CD8-positive, alpha-beta memory T cell (primary cell): ENCODE measurements around the gene SLC35A4. TPM values are rescaled to one million over a fixed set of nuclear protein-coding genes. Genes with fewer than 3 reads are reported as not detected.

Experiments
- CTCF ChIA-PET: fragments of 350-600 bp; sonication (Branson Sonifier 250); formaldehyde crosslinking; loops from one replicate; lab custom pipeline; 2021; ENCODE audit warnings: antibody characterized with exemption; lab: Charles Lee
- POLR2A ChIA-PET: fragments of 350-600 bp; sonication (Branson Sonifier 250); formaldehyde crosslinking; loops from one replicate; lab custom pipeline; 2021; ENCODE audit warnings: antibody characterized with exemption; lab: Charles Lee
- DNase-seq, 5 donors: peaks; one replicate each; pipeline versions ENCODE4 v3.0.0 to v3.0.0-alpha.2; 2020 to 2022; ENCODE audit warnings: mixed read lengths in 1 of 5
- H3K27ac ChIP-seq: one replicate; pipeline ENCODE4 v1.7.0; 2013; ENCODE audit warnings: low read depth, mild to moderate bottlenecking, low read length, moderate library complexity
- H3K27me3 ChIP-seq: 2 replicates; pipeline ENCODE4 v1.7.0; 2013; ENCODE audit warnings: low read length, mild to moderate bottlenecking; ENCODE audit not compliant: insufficient read depth, poor library complexity, severe bottlenecking
- H3K36me3 ChIP-seq: 2 replicates; pipeline ENCODE4 v1.7.0; 2013; ENCODE audit warnings: mild to moderate bottlenecking, low read length, moderate library complexity; ENCODE audit not compliant: insufficient read depth
- H3K4me1 ChIP-seq: 2 replicates; pipeline ENCODE4 v1.7.0; 2013; ENCODE audit warnings: mild to moderate bottlenecking, low read length, moderate library complexity; ENCODE audit not compliant: insufficient read depth
- H3K4me3 ChIP-seq: 2 replicates; pipeline ENCODE4 v1.7.0; 2013; ENCODE audit warnings: mild to moderate bottlenecking, low read length
- H3K9me3 ChIP-seq: 2 replicates; pipeline ENCODE4 v1.7.0; 2013; ENCODE audit warnings: mild to moderate bottlenecking, low read length
- H3K27ac Mint-ChIP-seq, 8 donors: one replicate each; pipeline ENCODE4 v1.8.0; 2020 to 2021; ENCODE audit warnings: mixed read lengths in 8 of 8, mild to moderate bottlenecking in 6 of 8, inconsistent platforms in 3 of 8, moderate library complexity in 3 of 8
- H3K27me3 Mint-ChIP-seq, 2 donors: one replicate each; pipeline ENCODE4 v1.8.0; 2020 to 2021; ENCODE audit warnings: mixed read lengths in 2 of 2, mild to moderate bottlenecking in 1 of 2, moderate library complexity in 1 of 2
- H3K36me3 Mint-ChIP-seq, 3 donors: one replicate each; pipeline ENCODE4 v1.8.0; 2020 to 2021; ENCODE audit warnings: mixed read lengths in 3 of 3, inconsistent platforms in 1 of 3, mild to moderate bottlenecking in 1 of 3
- H3K4me1 Mint-ChIP-seq, 3 donors: one replicate each; pipeline ENCODE4 v1.8.0; 2020 to 2021; ENCODE audit warnings: mixed read lengths in 3 of 3, inconsistent platforms in 1 of 3, mild to moderate bottlenecking in 1 of 3
- H3K4me3 Mint-ChIP-seq, 7 donors: one replicate each; pipeline ENCODE4 v1.8.0; 2020 to 2021; ENCODE audit warnings: mixed read lengths in 7 of 7, mild to moderate bottlenecking in 6 of 7, moderate library complexity in 4 of 7, inconsistent platforms in 2 of 7
- H3K9me3 Mint-ChIP-seq, 5 donors: one replicate each; pipeline ENCODE4 v1.8.0; 2020 to 2022; ENCODE audit warnings: mixed read lengths in 5 of 5, mild to moderate bottlenecking in 3 of 5, moderate library complexity in 2 of 5, inconsistent platforms in 1 of 5
- polyA plus RNA-seq: library from polyadenylated mRNA; unstranded; fragments of 300-500 nt; fragmentation: Illumina TruSeq; gene quantifications from one replicate; pipeline ENCODE4 v1.2.3, GENCODE V29; 2021
- total RNA-seq, 2 experiments: library from RNA; stranded (reverse); gene quantifications; one replicate each; pipeline ENCODE4 v1.2.3, GENCODE V29; 2021

SLC35A4 gene
- total and polyA plus RNA-seq, 3 experiments from 2014 or later = 105 to 126 (median 120) TPM

DNA sequence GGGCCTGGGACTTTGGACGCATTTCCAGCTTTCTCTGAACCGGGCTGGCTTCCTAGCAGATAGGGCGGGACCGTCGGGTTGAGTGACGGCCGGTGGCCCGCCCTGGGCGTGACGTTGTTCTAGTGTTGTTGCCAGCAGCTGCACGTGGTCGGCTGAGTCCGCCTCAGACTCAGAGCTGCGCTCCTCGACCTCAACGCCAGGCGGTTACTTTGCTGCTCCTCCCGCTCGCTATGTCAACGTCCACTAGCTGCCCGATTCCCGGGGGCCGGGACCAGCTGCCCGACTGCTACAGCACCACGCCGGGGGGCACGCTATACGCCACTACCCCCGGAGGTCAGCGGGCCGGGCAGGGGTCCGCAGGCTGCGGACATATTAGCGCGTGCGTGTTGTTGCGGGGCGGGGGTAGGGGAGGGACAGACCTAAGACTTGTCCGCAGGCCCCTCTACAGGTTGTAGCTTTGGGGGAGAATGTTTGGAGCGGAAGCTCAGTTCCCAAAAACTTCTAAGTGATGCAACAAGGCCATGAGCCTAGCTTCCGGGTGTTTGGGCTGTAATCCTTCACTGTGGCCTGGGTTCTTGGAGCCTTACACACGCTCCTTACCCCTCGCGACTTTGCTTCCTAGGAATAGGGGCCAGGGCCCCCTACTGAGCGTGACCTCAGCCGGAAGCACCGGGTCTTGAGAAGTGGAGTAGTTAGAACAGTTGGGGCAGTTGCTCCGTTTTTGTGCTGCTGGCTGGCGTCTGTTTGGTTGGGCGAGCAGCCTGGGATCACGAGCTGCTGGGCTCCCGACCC lies 16.9 kb upstream of the SLC35A4 start, which contains the start of gene EIF4EBP3:
EIF4EBP3 (plus strand) TSS at position 155 of the 792 bp plus-strand sequence; CDS start at position 231, 76 bp downstream.
- H3K27me3 Mint-ChIP-seq = no peaks in the 10 kb centered on the region
- Histone ChIP-seq H3K4me1 (peaks cover 32% of the 10 kb centered on the region), H3K27ac (peak within 1 kb of the TSS; percentile 66), H3K9me3 (no peaks in the 10 kb centered on the region), H3K27me3 (no peaks in the 10 kb centered on the region), H3K4me3 (peak within 1 kb of the TSS; percentile 70), H3K36me3 (peaks cover 11% of the 10 kb centered on the region)
- peaks cover 0 to 55% (median 15%) of the 10 kb centered on the region in 3 donors for H3K36me3 Mint-ChIP-seq
- H3K4me1 Mint-ChIP-seq = peaks cover 21 to 39% (median 33%) of the 10 kb centered on the region in 3 donors
- H3K4me3 Mint-ChIP-seq = peak within 1 kb of the TSS; percentile 80 to 88 (median 84)
- no peaks in the 10 kb centered on the region for H3K9me3 Mint-ChIP-seq
- DNase-seq = peak; percentile 78 to 91 (median 82)
- ChIA-PET CTCF (interaction anchor here (0.9 to 3.6 kb wide), 22 partner anchors 8 to 172 kb away, joined by 3 to 34 read pairs (median 6); partner anchors contain the start of genes ANKHD1, CD14, HARS1 and HARS2), POLR2A (interaction anchor here (0.7 to 3.1 kb wide), 9 partner anchors 9 to 146 kb away, joined by 3 to 29 read pairs (median 6); partner anchors contain the start of genes ANKHD1, APBB3, CD14 and IK)
- peak within 1 kb of the TSS; percentile 87 to 95 (median 94) for H3K27ac Mint-ChIP-seq

DNA sequence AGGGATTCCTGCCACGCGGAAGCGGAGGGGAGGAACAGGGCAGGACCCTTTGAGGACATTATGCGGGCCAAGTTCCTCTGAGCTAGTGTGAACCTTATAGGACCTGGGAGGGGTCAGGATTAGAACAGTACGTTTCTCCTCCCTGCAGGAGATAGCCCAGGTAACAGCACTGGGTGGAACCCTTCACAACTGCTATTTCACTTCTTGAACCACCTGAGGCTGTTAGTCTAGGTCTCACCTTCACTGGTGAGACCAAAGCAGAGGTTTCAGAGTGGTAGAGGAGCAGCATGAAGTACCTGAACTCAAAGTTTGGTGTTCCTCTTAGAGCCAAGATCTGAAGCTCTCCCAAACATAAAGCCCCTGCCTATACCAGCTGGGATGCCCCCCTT lies 16.3 kb upstream of the SLC35A4 start:
- peaks cover 11% of the 10 kb centered on the region for H3K36me3 ChIP-seq
- ChIA-PET CTCF (interaction anchor here (0.9 to 3.6 kb wide), 16 partner anchors 10 to 172 kb away, joined by 3 to 34 read pairs (median 6); partner anchors contain the start of genes ANKHD1, CD14, SRA1 and TMCO6), POLR2A (interaction anchor here (0.8 to 3.1 kb wide), 5 partner anchors 9 to 147 kb away, joined by 3 to 29 read pairs (median 12); partner anchors contain the start of genes ANKHD1, APBB3, SLC35A4 and SRA1)
- H3K27ac ChIP-seq = peak overlapping the region; percentile 66
- peaks cover 32% of the 10 kb centered on the region for H3K4me1 ChIP-seq
- no peak for DNase-seq
- Mint-ChIP-seq H3K27ac (peak overlapping the region; percentile 87 to 95 (median 94)), H3K4me3 (peak overlapping the region; percentile 80 to 88 (median 84)), H3K4me1 (peaks cover 27 to 45% (median 39%) of the 10 kb centered on the region in 3 donors), H3K36me3 (peaks cover 0 to 57% (median 15%) of the 10 kb centered on the region in 3 donors), H3K27me3 (no peaks in the 10 kb centered on the region), H3K9me3 (no peaks in the 10 kb centered on the region)
- no peaks in the 10 kb centered on the region for H3K9me3 ChIP-seq
- peak overlapping the region; percentile 70 for H3K4me3 ChIP-seq
- H3K27me3 ChIP-seq = no peaks in the 10 kb centered on the region

DNA sequence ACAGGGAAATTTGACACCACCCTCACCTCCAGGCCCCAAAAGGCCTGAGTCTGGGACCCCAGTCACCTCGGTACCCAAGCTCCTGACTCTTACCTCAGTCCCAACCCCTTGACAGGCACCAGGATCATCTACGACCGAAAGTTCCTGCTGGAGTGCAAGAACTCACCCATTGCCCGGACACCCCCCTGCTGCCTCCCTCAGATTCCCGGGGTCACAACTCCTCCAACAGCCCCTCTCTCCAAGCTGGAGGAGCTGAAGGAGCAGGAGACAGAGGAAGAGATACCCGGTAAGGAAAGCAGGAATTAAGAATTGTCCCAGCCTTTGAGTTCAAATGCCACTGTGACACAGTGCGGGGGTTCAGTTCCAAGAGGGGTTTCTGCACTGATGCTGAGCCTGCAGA lies 15.8 kb upstream of the SLC35A4 start:
- Mint-ChIP-seq H3K9me3 (no peaks in the 10 kb centered on the region), H3K4me1 (peaks cover 32 to 50% (median 44%) of the 10 kb centered on the region in 3 donors), H3K27ac (peak overlapping the region; percentile 87 to 95 (median 94)), H3K4me3 (peak overlapping the region in 6 of 7 donors; percentile 48 to 86 (median 68)), H3K36me3 (peaks cover 0 to 58% (median 15%) of the 10 kb centered on the region in 3 donors), H3K27me3 (no peaks in the 10 kb centered on the region)
- Histone ChIP-seq H3K27me3 (no peaks in the 10 kb centered on the region), H3K27ac (no peak overlapping the region), H3K4me1 (peaks cover 32% of the 10 kb centered on the region), H3K9me3 (no peaks in the 10 kb centered on the region), H3K36me3 (peaks cover 11% of the 10 kb centered on the region), H3K4me3 (no peak overlapping the region)
- POLR2A ChIA-PET = interaction anchor here (1.3 to 3.1 kb wide), 3 partner anchors 8 to 16 kb away, joined by 3 to 29 read pairs (median 12); partner anchors contain the start of genes APBB3, SLC35A4 and SRA1
- DNase-seq = no peak
- CTCF ChIA-PET = interaction anchor here (1.2 to 3.6 kb wide), 9 partner anchors 10 to 171 kb away, joined by 5 to 34 read pairs (median 9); partner anchors contain the start of genes CD14, SRA1 and TMCO6

DNA sequence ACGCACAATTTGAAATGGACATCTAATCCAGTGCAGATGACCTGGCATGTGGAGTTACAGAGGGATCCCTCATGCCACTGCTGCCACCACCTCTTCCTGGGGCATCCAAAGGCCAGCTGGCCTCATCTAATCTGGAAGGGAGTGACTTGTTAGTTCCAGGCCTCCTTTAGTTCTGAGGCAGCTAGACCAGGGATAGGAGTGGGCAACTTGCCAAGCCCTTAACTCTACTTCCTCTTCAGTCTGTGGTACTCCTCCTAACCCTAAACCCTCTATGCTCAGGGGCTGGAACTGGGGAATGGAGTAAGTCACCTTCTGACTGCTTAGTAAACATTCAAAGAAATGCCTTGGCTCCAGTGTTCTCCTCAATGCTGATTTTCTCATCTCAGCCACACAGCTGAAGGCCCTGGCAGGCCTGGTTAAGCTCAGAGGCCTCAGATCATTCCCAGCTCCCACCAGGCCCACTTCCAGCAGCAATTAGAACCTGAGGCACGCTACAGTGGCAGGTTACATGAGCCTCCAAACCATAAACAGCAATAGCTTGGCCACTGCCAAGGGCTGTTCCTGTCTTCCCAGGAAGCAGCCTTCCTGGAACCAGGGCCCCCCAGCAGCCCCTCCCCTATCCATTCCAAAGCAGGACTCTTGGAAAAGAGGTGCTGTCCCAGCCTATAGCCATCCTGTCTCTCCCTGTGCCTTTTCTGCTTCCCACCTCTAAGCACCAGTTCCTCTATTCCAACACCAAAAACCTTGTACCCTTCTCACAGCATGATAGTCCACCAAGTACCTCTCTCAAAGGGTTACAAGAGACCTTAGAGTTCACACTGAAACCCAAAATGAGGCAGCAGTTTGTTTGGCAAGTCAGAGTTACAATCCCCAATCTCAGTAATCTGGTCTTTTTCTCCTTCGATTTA lies 15.1 kb upstream of the SLC35A4 start:
- H3K4me3 Mint-ChIP-seq = peak overlapping the region in 5 of 7 donors; percentile 52 to 80 (median 70)
- H3K4me1 Mint-ChIP-seq = peaks cover 38 to 57% (median 51%) of the 10 kb centered on the region in 3 donors
- H3K36me3 Mint-ChIP-seq = peaks cover 0 to 57% (median 9%) of the 10 kb centered on the region in 3 donors
- no peaks in the 10 kb centered on the region for H3K27me3 Mint-ChIP-seq
- ChIA-PET CTCF (interaction anchor here (2.3 to 3.6 kb wide), 3 partner anchors 9 to 93 kb away, joined by 9 to 34 read pairs (median 10); partner anchors contain the start of gene SRA1), POLR2A (interaction anchor here (1.3 to 3.1 kb wide), 4 partner anchors 8 to 97 kb away, joined by 3 to 29 read pairs (median 8); partner anchors contain the start of genes APBB3, NDUFA2, SLC35A4 and SRA1)
- Histone ChIP-seq H3K36me3 (peaks cover 11% of the 10 kb centered on the region), H3K4me1 (peaks cover 38% of the 10 kb centered on the region), H3K27ac (peak overlapping the region; percentile 19), H3K9me3 (no peaks in the 10 kb centered on the region), H3K4me3 (no peak overlapping the region), H3K27me3 (no peaks in the 10 kb centered on the region)
- no peaks in the 10 kb centered on the region for H3K9me3 Mint-ChIP-seq
- DNase-seq = no peak
- H3K27ac Mint-ChIP-seq = peak overlapping the region; percentile 68 to 95 (median 94)

DNA sequence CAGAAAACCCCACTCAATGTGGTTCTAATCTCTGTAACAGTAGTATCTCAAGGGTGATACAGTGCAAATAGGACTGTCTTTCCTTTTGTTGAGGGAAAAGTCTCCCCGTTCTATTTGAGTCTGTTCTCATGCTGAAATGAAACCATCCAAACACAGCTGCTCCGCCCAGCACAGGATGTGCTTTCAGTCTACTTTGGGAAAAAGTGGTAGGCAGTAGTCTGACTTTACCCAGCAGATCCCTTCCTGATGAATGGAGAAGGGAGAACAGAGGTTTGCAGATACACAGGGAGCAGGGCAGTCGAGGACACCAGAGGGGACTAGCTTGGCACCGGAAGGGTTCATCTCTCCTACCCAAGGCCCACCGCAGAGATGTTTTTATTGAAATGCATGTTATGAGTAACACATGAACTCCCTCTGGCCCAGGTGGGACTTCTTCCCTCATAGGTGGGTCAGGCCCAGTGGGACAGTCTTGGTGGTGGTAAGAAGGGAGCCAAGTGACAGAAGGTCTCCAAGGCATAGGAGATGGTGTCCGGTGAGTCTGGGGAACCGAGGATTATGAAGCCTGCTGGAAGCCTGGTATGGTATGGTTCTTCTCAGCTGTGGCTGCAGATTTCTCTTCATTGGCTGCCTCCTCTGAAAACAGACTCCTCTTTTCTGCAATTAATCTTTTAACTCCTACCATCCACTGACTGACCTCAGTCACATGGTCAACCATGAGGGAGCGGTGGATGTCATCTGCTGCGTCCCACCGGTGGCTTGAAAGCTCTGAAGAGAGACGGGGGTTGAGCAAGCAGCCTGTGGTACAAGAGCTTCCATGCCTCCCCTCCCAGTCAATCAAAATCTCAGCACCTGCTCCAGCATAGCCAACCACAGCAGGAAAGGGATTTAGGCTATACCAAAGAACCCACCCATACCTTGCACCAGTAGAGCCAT lies 14.2 kb upstream of the SLC35A4 start:
- CTCF ChIA-PET = interaction anchor here (0.6 kb wide), 1 partner anchor 125 kb away, joined by 3 read pairs; no protein-coding TSS in a partner anchor
- H3K4me3 Mint-ChIP-seq = peak overlapping the region in 1 of 7 donors; percentile 71
- no peak overlapping the region for H3K27ac ChIP-seq

DNA sequence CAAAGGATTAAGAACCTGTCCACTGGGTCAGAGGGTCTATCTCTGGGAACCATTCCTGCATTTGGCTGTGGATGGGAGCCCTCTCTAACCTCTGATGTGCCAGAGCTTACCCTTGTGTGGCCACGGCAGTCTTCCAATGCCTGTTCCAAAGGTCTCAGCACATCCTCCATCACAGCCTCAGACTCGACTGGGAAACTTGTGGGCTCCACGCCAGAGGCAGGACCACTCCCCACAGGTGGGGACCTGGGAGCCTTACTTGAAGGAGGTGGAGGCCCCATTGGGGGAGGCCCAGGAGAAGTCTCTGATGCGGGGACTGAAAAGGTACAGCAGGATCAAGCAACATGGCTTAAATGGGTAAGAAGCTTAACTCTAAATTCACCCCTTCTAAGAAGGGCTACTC lies 12.8 kb upstream of the SLC35A4 start:
- H3K9me3 Mint-ChIP-seq = no peaks in the 10 kb centered on the region
- Histone ChIP-seq H3K9me3 (no peaks in the 10 kb centered on the region), H3K27ac (no peak overlapping the region), H3K27me3 (no peaks in the 10 kb centered on the region), H3K4me1 (peaks cover 55% of the 10 kb centered on the region), H3K4me3 (no peak overlapping the region), H3K36me3 (peaks cover 11% of the 10 kb centered on the region)
- H3K4me1 Mint-ChIP-seq = peaks cover 55 to 79% (median 69%) of the 10 kb centered on the region in 3 donors
- H3K27ac Mint-ChIP-seq = peak overlapping the region in 4 of 8 donors; percentile 29 to 86 (median 52)
- CTCF ChIA-PET = interaction anchor here (1.1 to 1.3 kb wide), 2 partner anchors 96 to 159 kb away, joined by 3 to 5 read pairs; partner anchors contain the start of genes IK and NDUFA2
- POLR2A ChIA-PET = no interaction called here
- no peaks in the 10 kb centered on the region for H3K27me3 Mint-ChIP-seq
- H3K4me3 Mint-ChIP-seq = no peak overlapping the region
- no peak for DNase-seq
- peaks cover 0 to 58% (median 9%) of the 10 kb centered on the region in 3 donors for H3K36me3 Mint-ChIP-seq

More for the DNA sequence above, 14.2 kb upstream of the SLC35A4 start:
- Histone ChIP-seq H3K4me1 (peaks cover 43% of the 10 kb centered on the region), H3K4me3 (no peak overlapping the region), H3K9me3 (no peaks in the 10 kb centered on the region), H3K36me3 (peaks cover 11% of the 10 kb centered on the region), H3K27me3 (no peaks in the 10 kb centered on the region)
- Mint-ChIP-seq H3K27ac (peak overlapping the region in 7 of 8 donors; percentile 19 to 95 (median 74)), H3K4me1 (peaks cover 47 to 66% (median 59%) of the 10 kb centered on the region in 3 donors), H3K36me3 (peaks cover 0 to 54% (median 5%) of the 10 kb centered on the region in 3 donors), H3K27me3 (no peaks in the 10 kb centered on the region), H3K9me3 (no peaks in the 10 kb centered on the region)
- no peak for DNase-seq
- POLR2A ChIA-PET = interaction anchor here (1.3 kb wide), 1 partner anchor 96 kb away, joined by 3 read pairs; the partner anchor contains the start of gene NDUFA2
